Stimulated activated CD4-positive, alpha-beta T cell treated with anti-CD3 and anti-CD28 coated beads, Interleukin-15, amount 100 ng/mL, for 24 hours (primary cell): ENCODE results near the gene DLST.
"Not testable (repeated sequence)": the region's sequence is repeated elsewhere in the genome, so short reads cannot be mapped to it uniquely, and the experiment has no call there.

Source experiments
- DNase-seq: peaks from one replicate; pipeline ENCODE4 v3.0.0-alpha.2; 2020

DLST gene

DNA sequence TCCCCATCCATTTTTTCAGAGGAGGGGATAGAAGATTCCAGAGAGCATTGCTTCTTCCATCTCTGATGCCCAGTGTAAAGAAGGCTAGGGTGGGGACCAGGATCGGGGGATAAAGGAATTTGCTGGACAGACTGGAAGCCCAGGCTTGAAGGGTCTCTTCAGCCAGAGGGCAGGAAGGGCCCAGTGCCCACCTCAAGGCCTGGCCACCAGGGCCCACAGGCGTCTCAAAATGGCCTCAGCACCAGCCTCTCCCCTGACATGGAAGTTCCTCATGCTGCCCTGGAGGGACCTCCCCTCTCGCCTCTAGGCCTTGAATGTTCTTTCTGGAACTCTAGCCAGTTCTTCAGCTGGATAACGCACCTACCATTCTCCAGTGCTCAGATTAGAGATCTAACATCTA, 38.6 kb downstream of the DLST start:
- no peak for DNase-seq

DNA sequence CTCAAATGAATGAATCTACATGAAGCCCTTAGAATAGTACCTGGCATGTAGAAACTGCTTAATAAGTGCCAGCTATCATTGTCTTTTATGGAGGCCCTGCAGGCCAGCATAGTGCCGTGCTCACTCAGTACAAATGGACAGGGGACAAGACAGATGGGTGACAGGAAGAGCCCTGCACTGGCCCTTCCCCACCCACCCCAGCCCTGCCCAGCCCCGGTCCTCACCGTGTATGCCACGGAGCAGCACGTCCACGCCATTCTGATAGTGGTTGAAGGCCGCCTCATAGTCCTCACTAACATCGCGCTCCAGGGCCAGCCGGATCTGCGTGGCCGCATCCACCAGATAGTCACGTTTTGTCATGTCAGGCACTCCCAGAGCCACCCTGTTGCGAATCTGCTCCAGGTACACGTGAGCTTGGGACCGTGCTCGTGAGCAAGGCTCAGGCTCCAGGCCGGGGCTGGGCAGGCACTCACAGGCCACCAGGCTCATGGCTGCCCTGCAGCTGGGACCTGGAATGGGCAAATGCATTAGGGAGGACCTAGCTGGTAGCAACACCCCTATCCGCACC, 39.4 kb downstream of the DLST start:
- no peak for DNase-seq

DNA sequence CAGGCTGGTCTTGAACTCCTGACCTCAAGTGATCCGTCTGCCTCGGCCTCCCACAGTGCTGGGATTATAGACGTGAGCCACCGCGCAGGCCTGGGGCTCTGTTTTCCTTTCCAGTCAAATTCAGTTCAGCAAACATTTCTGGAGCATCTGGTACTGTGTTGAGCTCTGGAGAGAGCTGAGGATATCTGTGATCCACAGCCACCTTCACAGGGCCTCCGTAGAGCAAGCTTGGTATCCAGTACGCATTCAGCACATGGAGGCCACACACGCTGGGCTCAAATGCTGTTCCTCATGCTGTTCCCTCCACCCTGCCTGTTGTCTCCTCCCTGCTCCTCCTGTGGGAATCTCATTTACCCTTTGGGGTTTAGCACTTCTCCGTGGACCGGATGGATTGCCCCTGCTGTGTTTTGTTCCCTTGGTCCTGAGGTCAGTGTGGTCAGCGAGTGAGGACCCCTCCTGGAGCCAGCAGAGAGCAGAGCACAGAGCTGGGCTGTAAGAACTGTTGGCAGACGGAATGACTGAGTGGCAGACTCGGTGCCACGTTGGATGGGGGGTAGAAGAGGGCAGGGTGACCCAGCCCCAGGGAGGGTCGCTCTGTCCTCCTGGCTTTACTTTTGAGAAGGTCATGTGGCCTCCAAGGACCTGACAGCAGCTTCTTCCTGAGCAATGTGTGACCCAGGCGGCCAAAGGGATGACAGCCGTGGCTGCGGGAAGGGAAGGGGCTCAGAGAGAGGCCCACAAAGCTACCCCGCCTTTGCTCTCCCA, 40.5 kb downstream of the DLST start:
- no peak for DNase-seq

DNA sequence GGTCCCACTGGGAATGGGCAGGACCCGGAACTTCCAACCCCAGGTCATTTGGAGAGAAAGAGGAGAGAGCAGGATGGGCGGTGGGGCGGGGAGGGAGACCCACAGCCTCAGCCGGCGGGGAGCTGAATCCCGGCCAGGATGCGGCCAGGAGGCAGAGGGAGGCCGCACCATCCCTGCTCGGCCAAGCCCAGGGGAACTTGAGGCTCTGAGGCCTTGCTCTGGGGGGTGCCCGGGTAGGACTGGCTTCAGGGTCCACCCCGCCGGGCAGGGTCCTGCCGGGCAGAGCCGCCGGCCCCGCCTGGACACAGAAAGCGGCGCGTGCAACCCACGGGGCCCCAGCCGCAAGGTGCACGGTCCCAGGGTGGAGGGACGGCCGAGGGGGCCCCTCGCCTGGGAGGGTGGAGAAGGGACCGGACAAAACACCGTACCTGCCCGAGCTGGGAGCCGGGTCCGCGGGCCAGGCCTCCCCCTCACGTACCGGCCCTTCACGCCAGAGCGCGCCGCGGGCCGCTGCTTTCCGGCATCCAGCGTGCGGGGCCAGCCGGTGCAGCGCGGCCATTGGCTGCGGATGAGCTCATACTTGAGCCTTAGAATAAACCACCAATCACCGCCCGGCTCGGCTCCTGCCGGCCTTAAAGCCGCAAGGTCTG, 41.2 kb downstream of the DLST start, which contains the start of gene RPS6KL1:
Gene RPS6KL1 (minus strand): TSS at position 509 of the 650 bp plus-strand sequence. CDS start 1,719 bp downstream, outside the sequence.
- peak; percentile 88 for DNase-seq

DNA sequence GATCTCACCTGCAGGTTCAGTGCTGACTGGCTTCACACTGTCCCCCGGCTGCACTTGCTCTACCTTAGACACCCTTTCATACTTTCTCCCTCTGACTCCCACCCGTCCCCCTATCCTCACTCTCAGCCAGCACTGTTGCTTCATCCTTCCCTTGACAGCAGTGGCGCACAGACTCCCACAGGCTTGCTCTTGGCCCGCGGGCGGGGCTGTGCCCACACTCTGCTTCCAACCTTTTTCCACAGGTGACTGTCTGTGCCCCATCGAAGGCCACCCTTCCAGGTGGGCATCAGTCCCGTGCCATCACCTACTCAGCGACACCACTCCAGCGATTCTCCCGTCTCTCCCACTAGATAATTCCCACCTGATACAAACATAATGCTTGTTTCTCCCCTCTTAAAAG, 42.3 kb downstream of the DLST start:
- no peak for DNase-seq

DNA sequence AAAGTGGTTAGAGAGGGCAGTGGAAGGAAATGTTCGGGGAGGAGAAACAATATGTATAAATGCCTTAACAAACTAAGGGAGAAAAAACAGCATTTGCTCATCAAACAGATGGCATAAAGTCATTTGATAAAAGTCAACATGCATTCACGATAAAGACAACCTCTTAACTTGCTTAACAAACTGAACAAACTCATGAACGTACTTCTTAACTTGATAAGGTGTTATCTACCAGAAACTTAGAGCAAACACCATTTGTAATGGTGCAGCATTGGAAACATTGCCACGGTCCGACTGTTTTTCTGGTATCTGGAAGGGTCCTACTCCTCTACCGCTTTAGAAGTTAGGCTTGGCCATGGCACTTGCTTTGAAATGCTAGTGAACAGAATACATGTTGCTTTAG, 45.5 kb downstream of the DLST start:
- no peak for DNase-seq

DNA sequence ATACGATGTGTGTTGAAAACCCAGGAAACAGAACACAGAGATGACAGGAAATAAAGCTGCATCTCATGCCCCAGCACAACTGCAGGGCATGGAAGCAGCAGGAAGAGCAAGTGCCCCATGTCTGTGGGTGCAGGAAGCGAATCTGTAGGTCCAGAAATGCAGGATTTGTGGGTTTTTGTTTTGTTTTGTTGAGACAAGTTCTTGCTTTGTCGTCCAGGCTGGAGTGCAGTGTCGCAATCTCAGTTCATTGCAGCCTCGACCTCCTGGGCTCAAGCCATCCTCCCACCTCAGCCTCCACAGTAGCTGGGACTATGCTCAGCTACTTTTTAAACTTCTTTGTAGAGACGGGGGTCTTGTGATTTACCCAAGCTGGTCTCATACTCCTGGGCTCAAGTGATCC, 47.5 kb downstream of the DLST start:
- DNase-seq, result no peak

DNA sequence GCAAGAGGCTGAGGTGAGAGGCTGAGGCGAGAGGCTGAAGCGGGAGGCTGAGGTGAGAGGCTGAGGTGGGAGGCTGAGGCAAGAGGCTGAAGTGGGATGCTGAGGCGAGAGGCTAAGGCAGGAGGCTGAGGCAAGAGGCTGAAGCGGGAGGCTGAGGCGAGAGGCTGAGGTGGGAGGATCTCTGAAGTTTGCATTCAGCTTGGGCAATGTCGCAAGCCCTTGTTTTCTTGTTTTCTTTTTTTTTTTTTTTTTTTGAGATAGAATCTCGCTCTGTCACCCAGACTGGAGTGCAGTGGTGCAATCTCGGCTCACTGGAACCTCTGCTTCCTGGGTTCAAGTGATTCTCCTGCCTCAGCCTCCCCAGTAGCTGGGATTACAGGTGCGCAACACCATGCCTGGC, 50.0 kb downstream of the DLST start:
- DNase-seq, result not testable (repeated sequence)

DNA sequence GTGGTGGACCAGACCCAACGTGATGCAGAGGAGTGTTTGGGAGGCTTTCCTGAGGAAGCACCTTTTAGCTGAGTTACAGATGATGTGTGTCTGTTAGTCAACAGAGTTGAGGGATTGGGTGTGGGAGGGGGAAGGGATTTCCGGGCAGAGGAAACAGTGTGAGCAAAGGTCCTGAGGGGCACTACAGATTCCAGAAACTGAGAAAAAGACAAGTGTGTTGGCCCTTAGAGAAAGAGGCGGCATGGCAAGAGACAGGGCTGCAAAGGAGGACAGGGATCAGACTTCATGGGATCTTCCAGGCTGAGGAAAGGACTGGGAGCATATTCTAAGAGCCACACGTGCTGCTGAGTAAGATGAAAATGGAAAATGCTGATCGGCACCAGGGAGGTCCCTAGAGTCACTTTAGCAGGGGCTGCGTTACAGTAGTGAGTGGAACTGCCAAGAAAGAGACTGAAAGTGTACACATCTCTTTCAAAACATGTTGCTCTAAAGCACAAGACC, 50.7 kb downstream of the DLST start:
- DNase-seq, result no peak

DNA sequence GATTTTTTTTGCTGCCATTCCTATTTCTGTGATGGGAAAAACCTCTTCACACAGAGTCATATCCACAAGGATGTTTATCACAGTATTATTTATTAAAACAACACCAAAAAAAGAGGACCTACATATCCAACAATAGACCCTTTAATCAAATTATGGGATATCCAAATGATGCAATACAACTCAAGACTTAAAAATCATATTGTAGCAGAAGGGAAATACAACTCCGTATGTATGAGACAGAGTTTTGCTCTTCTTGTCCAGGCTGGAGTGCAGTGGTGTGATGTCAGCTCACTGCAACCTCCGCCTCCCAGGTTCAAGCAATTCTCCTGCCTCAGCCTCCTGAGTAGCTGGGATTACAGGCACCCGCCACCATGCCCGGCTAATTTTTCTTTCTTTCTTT, 51.2 kb downstream of the DLST start:
- not testable (repeated sequence) for DNase-seq

DNA sequence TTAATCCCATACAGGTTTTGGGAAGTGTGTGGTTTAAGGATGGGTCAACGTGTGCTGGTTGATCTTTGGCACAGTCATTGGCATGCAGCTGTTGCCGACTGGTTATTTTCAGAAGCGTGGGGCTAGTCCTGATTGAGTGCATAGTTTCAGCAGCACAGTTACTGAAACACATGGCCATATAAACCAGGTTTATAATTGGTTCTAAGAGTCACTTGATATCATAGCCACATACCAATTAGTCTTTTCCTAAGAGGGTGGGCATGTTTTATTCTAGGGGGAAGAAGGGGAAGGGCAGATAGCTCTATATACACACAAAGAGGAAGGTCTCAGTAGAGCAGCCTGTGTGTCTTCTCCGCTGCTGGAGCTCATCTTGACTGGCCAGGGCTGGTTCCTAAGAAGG, 52.3 kb downstream of the DLST start:
- no peak for DNase-seq

DNA sequence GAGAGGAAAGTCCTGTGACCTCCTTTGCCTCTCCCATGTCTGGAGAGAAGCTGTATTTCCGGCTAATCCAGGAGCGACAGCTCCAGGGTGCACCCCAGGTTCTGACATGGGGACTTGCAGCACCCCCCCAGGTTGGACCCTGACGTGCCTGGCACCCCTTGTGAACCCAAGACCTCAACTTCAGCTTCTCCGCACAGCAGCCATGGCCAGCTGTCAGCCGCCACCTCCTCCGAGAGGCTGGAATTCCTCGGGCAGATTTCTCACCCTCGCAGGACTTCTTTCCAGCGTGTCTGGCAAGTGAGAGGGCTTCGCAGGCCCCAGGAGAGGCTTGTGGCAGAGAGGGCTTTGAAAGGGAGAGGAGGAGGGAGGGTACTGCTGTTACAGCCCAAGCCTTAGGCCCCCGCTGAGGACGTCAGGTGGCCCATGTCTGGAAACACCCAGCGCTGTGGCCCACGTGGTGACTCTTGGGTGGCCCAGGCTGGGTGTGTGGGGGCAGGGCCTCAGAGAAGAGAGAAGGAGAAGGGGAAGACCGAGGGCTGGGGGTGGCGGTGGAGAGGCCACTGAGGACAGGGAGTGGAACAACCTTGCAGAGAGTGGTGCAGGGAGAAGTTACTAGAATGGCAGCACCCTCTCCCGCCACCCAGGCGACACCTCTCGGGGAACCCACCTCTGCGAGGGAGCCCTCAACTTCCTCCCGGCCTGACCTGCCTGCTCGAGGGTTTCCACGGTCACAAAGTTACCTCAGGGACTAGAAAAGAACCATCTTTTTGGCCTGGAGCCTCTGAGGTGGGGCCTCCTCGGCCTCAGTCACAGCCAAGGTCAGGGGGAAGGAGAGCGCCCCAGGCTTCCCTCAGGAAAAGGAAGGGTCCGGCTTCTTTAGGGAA, 53.0 kb downstream of the DLST start:
- DNase-seq, result no peak

DNA sequence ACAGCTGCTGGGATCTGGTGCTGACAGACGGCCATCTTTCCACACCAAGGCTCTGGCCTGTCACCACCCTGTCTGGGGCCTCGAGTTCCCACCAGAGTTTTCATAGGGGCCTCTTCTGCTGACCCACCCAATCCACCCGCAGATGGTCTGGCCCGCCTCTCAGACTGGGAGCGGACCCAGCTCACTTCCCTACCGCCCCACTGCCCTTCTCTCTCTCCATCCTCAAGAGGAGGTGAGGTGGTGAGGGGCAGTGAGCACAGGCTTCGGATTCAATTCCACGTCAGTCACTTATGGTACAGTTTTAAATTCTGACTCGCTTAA, 53.6 kb downstream of the DLST start:
- DNase-seq, result no peak

DNA sequence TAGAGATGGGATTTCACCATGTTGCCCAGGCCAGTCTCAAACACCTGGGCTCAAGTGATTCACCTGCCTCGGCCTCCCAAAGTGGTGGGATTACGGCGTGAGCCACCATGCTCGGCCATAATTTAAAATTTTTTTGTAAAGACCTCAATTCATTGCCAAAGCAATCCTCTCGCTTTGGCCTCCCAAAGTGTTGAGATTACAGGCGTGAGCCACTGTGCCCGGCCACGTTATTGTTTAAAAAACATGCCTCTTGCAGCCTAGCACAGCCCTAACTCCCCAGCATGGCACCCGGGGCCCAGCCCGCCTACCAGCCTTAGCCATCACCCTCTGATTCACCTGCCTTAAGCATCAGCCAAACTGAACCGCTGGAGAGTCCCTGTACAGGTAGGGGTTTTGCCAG, 54.4 kb downstream of the DLST start:
- DNase-seq, result no peak

DNA sequence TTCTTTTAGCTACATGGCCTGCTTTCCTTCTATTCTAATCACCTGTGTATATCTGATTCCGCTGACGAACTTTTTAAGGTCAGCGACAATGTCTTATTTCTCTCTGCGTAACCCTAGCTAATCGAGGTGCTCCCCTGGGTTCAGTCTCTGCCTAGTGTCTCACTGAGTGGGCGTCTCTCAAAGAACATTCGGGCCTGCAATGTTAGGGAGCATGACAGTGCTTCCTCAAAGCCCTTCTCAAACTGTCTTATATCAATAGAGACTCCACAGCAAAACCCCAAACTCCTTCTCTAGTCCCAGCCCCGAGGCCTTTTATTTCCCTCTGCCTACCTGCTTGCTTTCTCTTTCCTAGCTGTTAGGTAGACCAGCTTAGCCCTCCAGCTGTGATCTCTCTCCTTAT, 55.0 kb downstream of the DLST start:
- DNase-seq, result no peak

DNA sequence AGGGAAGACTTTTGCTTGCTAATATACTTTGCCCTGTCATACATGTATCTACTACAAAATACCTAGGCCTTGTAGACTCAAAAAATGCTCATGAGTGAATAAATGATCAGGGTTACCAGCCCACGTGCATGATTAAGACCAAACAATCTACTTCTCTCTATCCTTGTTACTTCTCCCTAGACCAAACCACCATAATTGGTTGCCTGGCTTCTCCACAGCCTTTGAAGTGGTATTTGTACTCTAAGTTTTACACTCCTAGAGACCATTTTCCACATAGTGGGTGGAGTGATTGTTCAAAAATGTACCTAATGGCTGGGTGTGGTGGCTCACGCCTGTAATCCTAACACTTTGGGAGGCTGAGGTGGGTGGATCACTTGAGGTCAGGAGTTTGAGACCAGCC, 55.5 kb downstream of the DLST start:
- DNase-seq, result no peak

DNA sequence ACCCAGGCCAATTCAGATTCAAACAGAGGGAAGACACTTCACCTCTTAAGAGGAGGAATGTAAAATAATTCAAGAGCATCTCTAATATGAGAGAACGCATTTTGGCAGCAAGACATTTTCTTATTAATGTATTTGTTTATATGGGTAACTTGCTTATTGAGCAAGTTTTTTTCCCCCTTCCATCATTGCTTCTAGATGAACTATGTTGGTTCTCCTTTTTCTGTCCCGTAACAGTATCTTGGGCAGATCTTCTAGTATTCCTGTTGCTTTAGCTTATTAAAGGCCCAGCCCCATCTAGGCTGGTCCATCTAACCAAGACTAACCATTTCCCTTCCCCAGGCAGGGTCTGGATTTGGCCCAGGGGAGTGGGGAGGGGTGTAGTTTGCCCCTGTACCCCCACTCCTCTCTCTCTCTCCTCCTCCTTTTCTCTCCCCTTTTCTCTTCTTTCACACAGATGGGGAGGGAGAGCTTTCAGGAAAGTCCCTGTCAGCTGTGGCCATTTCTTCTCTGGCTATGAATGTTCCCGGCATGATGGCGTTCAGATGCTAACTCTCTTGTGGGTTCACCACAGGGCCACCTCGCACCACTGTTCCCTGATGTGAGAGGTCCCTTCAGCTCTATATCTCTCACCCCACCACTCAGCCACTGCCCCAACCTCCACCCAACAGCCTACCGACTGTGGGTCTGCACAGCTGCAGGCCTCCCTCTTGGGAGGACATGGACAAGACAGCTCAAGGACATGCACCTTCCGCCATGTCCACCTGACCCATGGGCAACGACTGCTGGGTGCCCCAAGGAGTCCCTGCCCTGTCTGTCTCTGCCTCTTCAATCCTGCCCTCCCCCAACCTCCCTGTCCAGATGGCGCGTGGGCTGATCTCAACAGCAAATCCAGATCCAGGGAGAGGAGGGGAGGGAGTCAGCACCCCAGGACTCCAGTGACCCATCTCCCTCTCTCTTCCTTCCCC, 57.1 kb downstream of the DLST start:
- no peak for DNase-seq

DNA sequence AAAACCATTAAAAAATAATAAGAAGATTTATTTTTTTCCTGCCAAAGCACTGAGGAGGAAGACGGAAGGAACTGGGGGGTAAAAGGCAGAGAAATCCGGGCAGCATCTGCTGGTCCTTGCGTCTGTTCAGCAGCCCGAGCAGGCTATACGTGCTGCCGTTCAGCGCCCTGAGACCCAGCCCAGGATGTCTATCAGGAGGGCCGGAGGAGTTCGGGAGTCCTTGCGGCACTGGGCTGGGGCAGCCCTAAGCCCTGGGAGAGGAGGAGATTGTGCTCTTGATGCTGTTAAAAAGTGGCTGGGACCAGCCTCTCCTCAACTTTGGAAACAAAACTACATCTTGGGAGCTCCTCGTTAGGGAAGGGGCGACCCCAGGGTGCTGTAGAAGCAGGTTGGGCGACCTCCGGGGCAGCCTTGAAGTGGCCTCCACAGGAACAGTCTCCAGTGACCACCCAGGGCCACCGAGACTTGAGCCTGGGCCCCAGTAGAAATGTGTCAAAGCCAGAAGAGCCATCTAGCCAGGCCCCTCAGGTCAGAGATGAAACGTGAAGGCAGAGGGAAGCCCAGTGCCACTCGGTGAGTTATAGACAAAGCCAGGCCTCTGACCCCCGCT, 59.3 kb downstream of the DLST start:
- DNase-seq, result no peak

DNA sequence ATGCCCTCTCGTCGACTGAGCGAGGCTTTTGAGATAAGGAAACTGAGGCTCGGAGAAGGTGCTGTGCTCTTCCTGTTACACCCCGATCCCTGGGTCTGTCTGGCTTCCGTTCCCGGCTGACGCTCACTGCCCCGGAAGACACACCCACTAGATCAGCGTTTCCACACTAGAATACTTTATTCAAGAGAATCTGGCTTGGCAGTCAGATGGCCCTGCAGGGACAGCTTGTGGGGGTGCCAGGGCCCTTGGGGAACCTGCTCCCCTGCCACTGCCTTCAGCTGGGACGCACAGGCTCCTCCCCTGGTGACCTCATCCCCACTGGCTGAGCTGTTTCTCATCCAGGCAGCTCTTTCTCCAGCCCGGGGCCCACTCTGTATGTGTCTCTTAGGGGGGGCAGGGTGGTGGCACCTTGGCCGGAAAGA, 60.0 kb downstream of the DLST start:
- DNase-seq, result peak; percentile 81

DNA sequence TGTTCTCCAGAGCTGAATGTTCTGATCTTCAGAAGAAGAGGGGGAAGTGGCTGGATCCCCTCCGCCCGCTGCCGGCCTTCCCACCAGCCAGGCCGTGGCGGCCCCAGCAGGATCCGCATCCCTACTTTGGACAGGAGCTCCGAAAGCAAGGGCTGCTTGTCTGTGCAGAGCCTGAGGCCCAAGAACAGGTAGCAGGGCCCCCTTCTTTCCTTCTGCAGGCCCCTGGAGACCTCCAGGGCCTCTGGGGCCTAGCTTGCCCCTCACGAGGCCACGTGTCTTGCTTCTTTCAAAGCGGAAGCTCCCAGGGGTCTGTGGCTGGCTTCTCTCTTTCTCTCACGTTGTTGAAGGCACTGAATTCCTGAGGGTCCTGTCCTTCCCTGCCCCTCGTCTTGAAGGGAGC, 60.5 kb downstream of the DLST start:
- no peak for DNase-seq

DNA sequence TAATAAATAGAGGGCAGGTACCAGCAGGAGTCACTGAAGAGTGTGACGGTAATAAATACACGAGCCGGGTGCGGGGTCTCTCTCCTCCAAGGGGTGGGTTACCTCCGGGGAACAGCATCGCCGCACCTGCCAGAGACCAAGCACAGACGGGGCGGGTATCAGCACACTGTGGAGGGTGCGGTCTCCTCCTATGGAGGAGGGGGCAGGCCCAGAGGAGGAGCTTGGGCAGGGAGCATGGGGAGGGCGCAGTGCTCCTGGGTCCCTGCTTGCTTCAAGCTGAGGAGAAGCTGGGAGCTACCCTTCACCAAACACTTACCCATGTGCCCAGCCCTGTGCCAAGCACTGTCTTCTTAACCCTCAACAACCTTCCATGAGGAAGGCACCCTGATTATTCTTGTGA, 60.9 kb downstream of the DLST start:
- DNase-seq, result peak; percentile 49
